ENCODE data around the gene KRT33A.

GRCh38 chr17:41351177-41351576 lies 549 bp upstream of the KRT33A start:
- no peak for TF ChIP-seq CTCF (IDR thresholded peaks at IDR 0.05)
- no peak for TF ChIP-seq POLR2A (IDR thresholded peaks at IDR 0.05)
